ENCODE results near the gene KLHL18. TPM values are rescaled to one million over a fixed set of nuclear protein-coding genes. Genes with fewer than 3 reads are reported as not detected.

Gene KLHL18
- total RNA-seq, 1 experiment from 2014 or later: 12.1 TPM

- no peak for DNase-seq (ENCODE audit: low spot score)
These were observed 112.1 kb downstream of the KLHL18 start for GRCh38 chr3:47394881-47395280.

Other genes with a start within 250 kb of the KLHL18 start
- 22.6 and 25.2 TPM in 2 replicates for gene SETD2, start 118.8 kb upstream of the KLHL18 start, total RNA-seq (2014; rRNA removed; shearing (Covaris generic))
- 9.1 and 12.2 TPM in 2 replicates for gene KIF9, start 145 bp upstream of the KLHL18 start, total RNA-seq (2014; rRNA removed; shearing (Covaris generic))
- gene PTPN23, start 98.1 kb downstream of the KLHL18 start, total RNA-seq (2014; rRNA removed; shearing (Covaris generic)): 12.1 and 15.1 TPM in 2 replicates
- gene SCAP, start 193.0 kb downstream of the KLHL18 start, total RNA-seq (2014; rRNA removed; shearing (Covaris generic)): 55.1 and 60.6 TPM in 2 replicates
- 31.0 and 31.5 TPM in 2 replicates for gene ELP6, start 230.8 kb downstream of the KLHL18 start, total RNA-seq (2014; rRNA removed; shearing (Covaris generic))